Mesenteric fat pad (tissue), 1 donor: ENCODE data around the gene GDF10. TPM values are rescaled to one million over a fixed set of nuclear protein-coding genes. Genes with fewer than 3 reads are reported as not detected.

Experiments
- DNase-seq: peaks from one replicate; pipeline ENCODE4 v3.0.0-alpha.2; 2020; ENCODE audit warnings: low spot score
- total RNA-seq: library from RNA; stranded (reverse); fragmentation: NEBNext Ultra II Directional; extraction: Animal tissue kit (Norgen Biotek cat#: 25700); gene quantifications from one replicate; pipeline ENCODE4 v1.2.1, GENCODE V29; 2021
- donor health status: DM: yes; HTN: yes; CAD: no.

The GDF10 gene
- total RNA-seq, 1 donor from 2014 or later, result 0.26 TPM

GRCh38 chr10:47268696-47269095, 31.3 kb upstream of the GDF10 start:
- DNase-seq, result peak; percentile 47

GRCh38 chr10:47269294-47269693, 30.7 kb upstream of the GDF10 start:
- peak; percentile 3 for DNase-seq

GRCh38 chr10:47276071-47276470, 23.9 kb upstream of the GDF10 start:
- peak; percentile 43 for DNase-seq

- peak; percentile 82 for DNase-seq
Measured at GRCh38 chr10:47276576-47277351, 23.2 kb upstream of the GDF10 start.

GRCh38 chr10:47277352-47278151, 22.4 kb upstream of the GDF10 start:
- DNase-seq, result peak; percentile 71

GRCh38 chr10:47278152-47278473, 21.9 kb upstream of the GDF10 start:
- peak; percentile 69 for DNase-seq

GRCh38 chr10:47278720-47279119, 21.3 kb upstream of the GDF10 start:
- peak; percentile 59 for DNase-seq

- DNase-seq, result peak; percentile 77
Measured at GRCh38 chr10:47279276-47279675, 20.7 kb upstream of the GDF10 start.

- DNase-seq, result peak; percentile 64
Measured at GRCh38 chr10:47282005-47282656, 17.9 kb upstream of the GDF10 start.

- DNase-seq, result peak; percentile 82
Measured at GRCh38 chr10:47282657-47283018, 17.4 kb upstream of the GDF10 start.

- peak; percentile 80 for DNase-seq
Measured at GRCh38 chr10:47283101-47283630, 16.8 kb upstream of the GDF10 start.

- peak; percentile 71 for DNase-seq
Measured at GRCh38 chr10:47283848-47284247, 16.1 kb upstream of the GDF10 start.

GRCh38 chr10:47285381-47286115, 14.4 kb upstream of the GDF10 start:
- peak; percentile 47 for DNase-seq

- DNase-seq, result peak; percentile 41
Measured at GRCh38 chr10:47286116-47286505, 13.9 kb upstream of the GDF10 start.

- DNase-seq, result peak; percentile 49
Measured at GRCh38 chr10:47286591-47287315, 13.2 kb upstream of the GDF10 start.

GRCh38 chr10:47287365-47287802, 12.6 kb upstream of the GDF10 start:
- DNase-seq, result peak; percentile 67

GRCh38 chr10:47287805-47288204, 12.2 kb upstream of the GDF10 start:
- DNase-seq, result peak; percentile 14

GRCh38 chr10:47288236-47288635, 11.8 kb upstream of the GDF10 start:
- no peak for DNase-seq

- peak; percentile 68 for DNase-seq
Measured at GRCh38 chr10:47288916-47289495, 11.0 kb upstream of the GDF10 start.

GRCh38 chr10:47289921-47290320, 10.1 kb upstream of the GDF10 start:
- no peak for DNase-seq
